ENCODE results near the gene CERS1.

CERS1 gene

DNA sequence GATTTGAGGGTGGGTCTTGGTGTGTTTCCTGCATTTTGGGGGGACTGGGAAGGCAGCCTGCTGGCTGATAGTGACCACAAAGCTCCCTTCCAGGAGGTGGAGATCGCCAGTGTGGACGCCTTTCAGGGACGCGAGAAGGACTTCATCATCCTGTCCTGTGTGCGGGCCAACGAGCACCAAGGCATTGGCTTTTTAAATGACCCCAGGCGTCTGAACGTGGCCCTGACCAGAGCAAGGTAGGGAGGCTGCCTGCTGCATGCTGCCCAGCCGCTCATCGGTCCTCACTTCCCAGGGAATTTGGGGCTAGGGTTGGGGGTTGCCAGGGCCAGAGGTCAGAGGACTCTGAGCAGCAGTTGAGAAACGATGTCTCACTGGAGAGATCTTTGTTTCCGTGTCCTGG, 34.0 kb downstream of the CERS1 start:
- Histone ChIP-seq H3K27me3 (ENCODE audit: insufficient read depth, low read length, poor library complexity, severe bottlenecking) (no peaks in the 10 kb centered on the region), H3K4me3 (ENCODE audit: low read length, poor library complexity, severe bottlenecking) (no peak overlapping the region), H4K20me1 (ENCODE audit: insufficient read depth, low read length, poor library complexity, severe bottlenecking) (peaks cover 4% of the 10 kb centered on the region), H3K9me3 (ENCODE audit: insufficient read depth, low read depth, low read length) (no peaks in the 10 kb centered on the region), H2AFZ (ENCODE audit: low read length) (no peak overlapping the region), H3K79me2 (ENCODE audit: insufficient read depth, low read length) (no peaks in the 10 kb centered on the region), H3F3A (ENCODE audit: low read depth) (no peaks in the 10 kb centered on the region), H3K4me1 (ENCODE audit: insufficient read depth, low read length, poor library complexity, severe bottlenecking) (no peaks in the 10 kb centered on the region), H3K9me2 (replicated peaks; ENCODE audit: low read depth, low read length) (no peaks in the 10 kb centered on the region), H3K36me3 (ENCODE audit: insufficient read depth, low read length) (peaks cover 97% of the 10 kb centered on the region; the same call in 1 of the 2 replicates), H3K4me2 (ENCODE audit: low read depth, low read length, poor library complexity, severe bottlenecking) (no peak overlapping the region), H3K9ac (ENCODE audit: low read depth, low read length, poor library complexity, severe bottlenecking) (no peak overlapping the region)
- no peak for TF ChIP-seq CTCF (conservative IDR thresholded peaks at IDR 0.05; ENCODE audit: low read length)
- TF ChIP-seq EZH2phosphoT487 (IDR thresholded peaks at IDR 0.05; ENCODE audit: borderline replicate concordance) = no peak

DNA sequence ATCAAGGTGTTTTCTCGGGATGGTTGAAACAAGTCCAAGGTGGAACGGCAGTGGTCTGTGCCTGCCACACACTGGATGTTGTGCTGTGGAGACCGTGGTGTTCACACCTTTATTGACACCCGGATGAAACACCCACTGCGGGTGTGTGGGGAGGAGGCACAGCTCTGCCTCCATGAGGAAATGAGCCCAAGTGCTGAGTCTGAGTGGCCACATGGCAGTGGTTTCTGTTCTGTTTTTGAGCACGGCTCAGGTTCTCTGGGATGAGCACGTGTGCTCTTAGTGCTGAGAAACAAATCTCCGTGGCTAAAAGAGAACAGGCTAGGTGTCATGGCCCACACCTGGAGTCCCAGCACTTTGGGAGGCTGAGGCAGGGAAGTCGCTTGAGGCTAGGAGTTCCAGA, 34.7 kb downstream of the CERS1 start:
- Histone ChIP-seq H2AFZ (ENCODE audit: low read length) (no peak overlapping the region), H3K9ac (ENCODE audit: low read depth, low read length, poor library complexity, severe bottlenecking) (no peak overlapping the region), H3K4me1 (ENCODE audit: insufficient read depth, low read length, poor library complexity, severe bottlenecking) (no peaks in the 10 kb centered on the region), H3K79me2 (ENCODE audit: insufficient read depth, low read length) (no peaks in the 10 kb centered on the region), H3K27me3 (ENCODE audit: insufficient read depth, low read length, poor library complexity, severe bottlenecking) (no peaks in the 10 kb centered on the region), H4K20me1 (ENCODE audit: insufficient read depth, low read length, poor library complexity, severe bottlenecking) (peaks cover 6% of the 10 kb centered on the region), H3K4me2 (ENCODE audit: low read depth, low read length, poor library complexity, severe bottlenecking) (no peak overlapping the region), H3K4me3 (ENCODE audit: low read length, poor library complexity, severe bottlenecking) (no peak overlapping the region), H3K9me3 (ENCODE audit: insufficient read depth, low read depth, low read length) (no peaks in the 10 kb centered on the region), H3K9me2 (replicated peaks; ENCODE audit: low read depth, low read length) (no peaks in the 10 kb centered on the region), H3K36me3 (ENCODE audit: insufficient read depth, low read length) (peaks cover 98% of the 10 kb centered on the region; the same call in 1 of the 2 replicates), H3F3A (ENCODE audit: low read depth) (no peaks in the 10 kb centered on the region)
- no peak for TF ChIP-seq CTCF (conservative IDR thresholded peaks at IDR 0.05; ENCODE audit: low read length)
- no peak for TF ChIP-seq EZH2phosphoT487 (IDR thresholded peaks at IDR 0.05; ENCODE audit: borderline replicate concordance)

GRCh38 chr19:18860725-18861124, 35.2 kb downstream of the CERS1 start:
- H3K9ac ChIP-seq (ENCODE audit: low read depth, low read length, poor library complexity, severe bottlenecking) = no peak overlapping the region
- no peak overlapping the region for H3K4me2 ChIP-seq (ENCODE audit: low read depth, low read length, poor library complexity, severe bottlenecking)
- peaks cover 6% of the 10 kb centered on the region for H4K20me1 ChIP-seq (ENCODE audit: insufficient read depth, low read length, poor library complexity, severe bottlenecking)

More at GRCh38 chr19:18860725-18861124, 35.2 kb downstream of the CERS1 start:
- H3K4me1 ChIP-seq (ENCODE audit: insufficient read depth, low read length, poor library complexity, severe bottlenecking) = no peaks in the 10 kb centered on the region
- no peak for TF ChIP-seq CTCF (conservative IDR thresholded peaks at IDR 0.05; ENCODE audit: low read length)
- H3F3A ChIP-seq (ENCODE audit: low read depth) = no peaks in the 10 kb centered on the region
- no peak overlapping the region for H2AFZ ChIP-seq (ENCODE audit: low read length)
- H3K79me2 ChIP-seq (ENCODE audit: insufficient read depth, low read length) = no peaks in the 10 kb centered on the region
- H3K9me2 ChIP-seq (replicated peaks; ENCODE audit: low read depth, low read length) = no peaks in the 10 kb centered on the region
- H3K36me3 ChIP-seq (ENCODE audit: insufficient read depth, low read length) = peaks cover 98% of the 10 kb centered on the region; the same call in 1 of the 2 replicates
- H3K9me3 ChIP-seq (ENCODE audit: insufficient read depth, low read depth, low read length) = no peaks in the 10 kb centered on the region
- H3K4me3 ChIP-seq (ENCODE audit: low read length, poor library complexity, severe bottlenecking) = no peak overlapping the region
- H3K27me3 ChIP-seq (ENCODE audit: insufficient read depth, low read length, poor library complexity, severe bottlenecking) = no peaks in the 10 kb centered on the region
